Measurements from ENCODE around the gene ERO1A. TPM values are rescaled to one million over a fixed set of nuclear protein-coding genes. Genes with fewer than 3 reads are reported as not detected.
A peak's percentile ranks its signal among the peaks of the same experiment; 100 is the strongest.

The ERO1A gene
- total RNA-seq, 1 donor from 2014 or later, result 31.5 TPM

- H3K27me3 Mint-ChIP-seq, result no peaks in the 10 kb centered on the region
- POLR2A ChIA-PET, result interaction anchor here (1.3 kb wide), 1 partner anchor 18 kb away, joined by 5 read pairs; no protein-coding TSS in a partner anchor
- DNase-seq, result no peak
- peak overlapping the region; percentile 68 for H3K4me3 Mint-ChIP-seq
- CTCF ChIA-PET, result interaction anchor here (1.1 to 1.2 kb wide), 2 partner anchors 13 to 27 kb away, joined by 3 to 4 read pairs; no protein-coding TSS in a partner anchor
- peaks cover 49% of the 10 kb centered on the region for H3K4me1 Mint-ChIP-seq
- H3K9me3 Mint-ChIP-seq, result no peaks in the 10 kb centered on the region
- H3K27ac Mint-ChIP-seq, result peak overlapping the region; percentile 65
- ATAC-seq (ENCODE audit: low read depth), result peak; percentile 37
- H3K36me3 Mint-ChIP-seq (ENCODE audit: low read depth), result peaks cover 71% of the 10 kb centered on the region
- intact Hi-C loops (cut with micrococcal nuclease), result no loop called here
- TF ChIP-seq, protein P1, sequence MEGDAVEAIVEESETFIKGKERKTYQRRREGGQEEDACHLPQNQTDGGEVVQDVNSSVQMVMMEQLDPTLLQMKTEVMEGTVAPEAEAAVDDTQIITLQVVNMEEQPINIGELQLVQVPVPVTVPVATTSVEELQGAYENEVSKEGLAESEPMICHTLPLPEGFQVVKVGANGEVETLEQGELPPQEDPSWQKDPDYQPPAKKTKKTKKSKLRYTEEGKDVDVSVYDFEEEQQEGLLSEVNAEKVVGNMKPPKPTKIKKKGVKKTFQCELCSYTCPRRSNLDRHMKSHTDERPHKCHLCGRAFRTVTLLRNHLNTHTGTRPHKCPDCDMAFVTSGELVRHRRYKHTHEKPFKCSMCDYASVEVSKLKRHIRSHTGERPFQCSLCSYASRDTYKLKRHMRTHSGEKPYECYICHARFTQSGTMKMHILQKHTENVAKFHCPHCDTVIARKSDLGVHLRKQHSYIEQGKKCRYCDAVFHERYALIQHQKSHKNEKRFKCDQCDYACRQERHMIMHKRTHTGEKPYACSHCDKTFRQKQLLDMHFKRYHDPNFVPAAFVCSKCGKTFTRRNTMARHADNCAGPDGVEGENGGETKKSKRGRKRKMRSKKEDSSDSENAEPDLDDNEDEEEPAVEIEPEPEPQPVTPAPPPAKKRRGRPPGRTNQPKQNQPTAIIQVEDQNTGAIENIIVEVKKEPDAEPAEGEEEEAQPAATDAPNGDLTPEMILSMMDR (IDR thresholded peaks at IDR 0.05), result no peak
Observed at GRCh38 chr14:52724360-52724644, 28.9 kb upstream of the ERO1A start.

DNA sequence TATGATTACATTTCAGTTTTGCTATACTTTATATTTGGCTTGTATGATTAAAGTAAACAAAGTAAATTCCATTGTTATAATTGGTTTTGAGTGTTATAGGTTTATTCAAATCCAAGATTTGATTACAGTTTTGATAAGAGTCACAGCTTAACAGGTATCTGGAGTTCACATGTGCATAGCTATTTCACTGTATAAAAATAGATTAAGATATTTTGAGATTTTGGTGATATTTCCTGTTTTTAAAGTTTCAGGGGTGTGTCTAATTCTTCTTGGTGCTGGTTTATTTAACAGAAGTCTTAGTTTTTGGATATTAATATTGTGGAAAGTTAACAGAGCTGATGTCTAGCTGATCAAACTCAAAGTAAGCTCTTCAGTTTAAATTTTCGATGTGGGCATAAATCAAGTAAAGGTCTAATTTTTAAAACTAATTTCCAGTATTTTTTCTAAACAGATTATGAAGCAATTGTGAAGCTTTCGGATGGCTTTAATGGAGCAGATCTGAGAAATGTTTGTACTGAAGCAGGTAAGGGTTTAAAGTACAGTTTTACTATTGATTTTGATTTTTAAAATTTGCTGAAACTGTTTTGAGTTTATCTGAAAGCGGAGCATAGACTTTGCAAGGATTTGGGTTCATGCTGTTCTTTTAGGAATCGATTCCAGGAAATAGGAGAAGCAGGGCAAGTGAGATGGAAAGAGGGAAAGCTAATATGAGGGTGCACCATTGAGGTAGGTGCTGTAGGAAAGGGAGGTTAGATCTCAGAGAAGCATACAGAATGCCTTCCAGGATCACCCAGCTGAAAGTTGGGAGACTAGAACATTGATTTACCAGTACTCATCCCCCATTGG, 28.4 kb upstream of the ERO1A start:
- Mint-ChIP-seq H3K27ac (peak overlapping the region; percentile 65), H3K27me3 (no peaks in the 10 kb centered on the region), H3K4me3 (peak overlapping the region; percentile 68), H3K4me1 (peaks cover 49% of the 10 kb centered on the region), H3K36me3 (ENCODE audit: low read depth) (peaks cover 76% of the 10 kb centered on the region), H3K9me3 (no peaks in the 10 kb centered on the region)
- ATAC-seq (ENCODE audit: low read depth) (no peak), DNase-seq (no peak)
- TF ChIP-seq, protein P1 (IDR thresholded peaks at IDR 0.05), result no peak
- intact Hi-C loops (cut with micrococcal nuclease), result no loop called here
- CTCF ChIA-PET, result interaction anchor here (1.1 to 1.2 kb wide), 2 partner anchors 13 to 26 kb away, joined by 3 to 4 read pairs; no protein-coding TSS in a partner anchor
- POLR2A ChIA-PET, result interaction anchor here (0.5 to 1.4 kb wide), 3 partner anchors 12 to 32 kb away, joined by 4 to 7 read pairs (median 5); no protein-coding TSS in a partner anchor

- Mint-ChIP-seq H3K27me3 (no peaks in the 10 kb centered on the region), H3K27ac (no peak overlapping the region), H3K36me3 (ENCODE audit: low read depth) (peaks cover 74% of the 10 kb centered on the region), H3K4me1 (no peaks in the 10 kb centered on the region), H3K9me3 (no peaks in the 10 kb centered on the region), H3K4me3 (no peak overlapping the region)
- DNase-seq (no peak), ATAC-seq (ENCODE audit: low read depth) (no peak)
- TF ChIP-seq, protein P1 (IDR thresholded peaks at IDR 0.05), result no peak
- ChIA-PET POLR2A (interaction anchor here (0.8 kb wide), 1 partner anchor 9 kb away, joined by 3 read pairs; no protein-coding TSS in a partner anchor), CTCF (no interaction called here)
- intact Hi-C loops (cut with micrococcal nuclease), result no loop called here
Observed at GRCh38 chr14:52716155-52716554, 20.8 kb upstream of the ERO1A start.

DNA sequence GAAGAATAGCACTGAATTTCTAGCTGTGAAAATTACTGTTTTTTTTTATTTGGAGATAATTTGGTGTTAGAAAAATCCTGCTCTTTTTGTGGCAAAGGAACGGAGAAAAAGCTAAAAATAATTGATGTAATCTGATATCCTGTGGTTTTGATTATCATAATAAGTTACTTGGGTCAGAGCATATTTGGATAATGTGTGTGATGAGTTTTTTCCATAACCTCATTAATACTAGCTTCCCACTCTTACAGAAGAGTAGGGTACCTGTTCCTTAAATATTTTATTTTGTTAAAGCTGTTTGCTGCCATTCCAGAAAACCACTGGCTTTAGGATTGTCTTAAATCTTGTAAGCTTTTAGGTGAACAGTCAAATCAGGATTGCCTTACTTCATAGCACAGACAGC, 16.3 kb upstream of the ERO1A start:
- POLR2A ChIA-PET, result interaction anchor here (0.6 to 1.7 kb wide), 6 partner anchors 11 to 1672 kb away, joined by 3 to 12 read pairs (median 5); partner anchors contain the start of gene STYX
- CTCF ChIA-PET, result interaction anchor here (1.2 kb wide), 1 partner anchor 12 kb away, joined by 3 read pairs; no protein-coding TSS in a partner anchor
- no peak for DNase-seq
- intact Hi-C loops (cut with micrococcal nuclease), result no loop called here
- Mint-ChIP-seq H3K9me3 (no peaks in the 10 kb centered on the region), H3K27ac (no peak overlapping the region), H3K4me3 (no peak overlapping the region), H3K4me1 (peaks cover 20% of the 10 kb centered on the region), H3K36me3 (ENCODE audit: low read depth) (peaks cover 82% of the 10 kb centered on the region), H3K27me3 (no peaks in the 10 kb centered on the region)
- TF ChIP-seq, protein P1 (IDR thresholded peaks at IDR 0.05), result no peak
- no peak for ATAC-seq (ENCODE audit: low read depth)
